Measurements from ENCODE around the gene EXT2.

EXT2 gene

GRCh38 chr11:44243086-44243485 lies 147.6 kb downstream of the EXT2 start:
- no peak for TF ChIP-seq CTCF (IDR thresholded peaks at IDR 0.05; ENCODE audit: control extremely low read depth, extremely low read depth, low read depth, missing control alignments)
- POLR2A ChIA-PET: no interaction called here
- CTCF ChIA-PET: interaction anchor here (3.4 kb wide), 1 partner anchor 10 kb away, joined by 13 read pairs; no protein-coding TSS in a partner anchor
- DNase-seq (ENCODE audit: extremely low spot score): no peak

GRCh38 chr11:44243595-44244343 lies 148.3 kb downstream of the EXT2 start:
- ChIA-PET CTCF (interaction anchor here (3.4 kb wide), 1 partner anchor 11 kb away, joined by 13 read pairs; no protein-coding TSS in a partner anchor), POLR2A (no interaction called here)
- no peak for TF ChIP-seq CTCF (IDR thresholded peaks at IDR 0.05; ENCODE audit: control extremely low read depth, extremely low read depth, low read depth, missing control alignments)
- DNase-seq (ENCODE audit: extremely low spot score): no peak

GRCh38 chr11:44244639-44245310 lies 149.3 kb downstream of the EXT2 start:
- ChIA-PET CTCF (interaction anchor here (3.4 kb wide), 1 partner anchor 12 kb away, joined by 13 read pairs; no protein-coding TSS in a partner anchor), POLR2A (no interaction called here)
- no peak for TF ChIP-seq CTCF (IDR thresholded peaks at IDR 0.05; ENCODE audit: control extremely low read depth, extremely low read depth, low read depth, missing control alignments)
- DNase-seq (ENCODE audit: extremely low spot score): no peak

- ChIA-PET CTCF (interaction anchor here (1.7 kb wide), 1 partner anchor 12 kb away, joined by 5 read pairs; no protein-coding TSS in a partner anchor), POLR2A (no interaction called here)
- no peak for DNase-seq (ENCODE audit: extremely low spot score)
- TF ChIP-seq CTCF (IDR thresholded peaks at IDR 0.05; ENCODE audit: control extremely low read depth, extremely low read depth, low read depth, missing control alignments): no peak
Observed at GRCh38 chr11:44246726-44247125, 151.2 kb downstream of the EXT2 start.

GRCh38 chr11:44247508-44247907 lies 152.0 kb downstream of the EXT2 start:
- no peak for TF ChIP-seq CTCF (IDR thresholded peaks at IDR 0.05; ENCODE audit: control extremely low read depth, extremely low read depth, low read depth, missing control alignments)
- DNase-seq (ENCODE audit: extremely low spot score): no peak
- ChIA-PET POLR2A (no interaction called here), CTCF (interaction anchor here (0.9 to 1.7 kb wide), 3 partner anchors 11 to 680 kb away, joined by 3 to 5 read pairs (median 3); no protein-coding TSS in a partner anchor)

GRCh38 chr11:44248109-44248508 lies 152.6 kb downstream of the EXT2 start:
- ChIA-PET POLR2A (no interaction called here), CTCF (interaction anchor here (0.9 to 1.2 kb wide), 2 partner anchors 18 to 679 kb away, joined by 3 read pairs; no protein-coding TSS in a partner anchor)
- DNase-seq (ENCODE audit: extremely low spot score): no peak
- no peak for TF ChIP-seq CTCF (IDR thresholded peaks at IDR 0.05; ENCODE audit: control extremely low read depth, extremely low read depth, low read depth, missing control alignments)

All from GM10248 (cell line).